Hepatocyte (in vitro differentiated cells): Measurements from ENCODE around the gene OSBPL6. TPM values are rescaled to one million over a fixed set of nuclear protein-coding genes. Genes with fewer than 3 reads are reported as not detected.

Experiments used
- DNase-seq: peaks from one replicate; pipeline ENCODE4 v3.0.0-alpha.2; 2016; ENCODE audit warnings: low spot score
- H2AFZ ChIP-seq: fragments of 200-600 bp; sonication (generic); 2 replicates; pipeline ENCODE4 v1.6.0; 2016; ENCODE audit warnings: antibody characterized with exemption, mild to moderate bottlenecking
- H3K27ac ChIP-seq: fragments of 200-600 bp; sonication (generic); 2 replicates; pipeline ENCODE4 v1.5.1; 2016; ENCODE audit warnings: mild to moderate bottlenecking
- H3K27me3 ChIP-seq: fragments of 200-600 bp; sonication (generic); 2 replicates; pipeline ENCODE4 v1.6.1; 2016
- H3K36me3 ChIP-seq: fragments of 200-600 bp; sonication (generic); replicated peaks from 2 replicates; pipeline ENCODE4 v1.5.1; 2016; ENCODE audit warnings: low read depth; ENCODE audit not compliant: insufficient read depth
- H3K4me1 ChIP-seq: fragments of 200-600 bp; sonication (generic); 2 replicates; pipeline ENCODE4 v1.5.1; 2016; ENCODE audit warnings: mild to moderate bottlenecking, moderate library complexity; ENCODE audit not compliant: insufficient read depth
- H3K4me2 ChIP-seq: fragments of 200-600 bp; sonication (generic); 2 replicates; pipeline ENCODE4 v1.6.0; 2016
- H3K4me3 ChIP-seq: fragments of 200-600 bp; sonication (generic); 2 replicates; pipeline ENCODE4 v1.5.1; 2016; ENCODE audit warnings: mild to moderate bottlenecking
- H3K79me2 ChIP-seq: fragments of 200-600 bp; sonication (generic); 2 replicates; pipeline ENCODE4 v1.6.0; 2017; ENCODE audit warnings: mild to moderate bottlenecking
- H3K9me2 ChIP-seq: fragments of 200-600 bp; sonication (generic); replicated peaks from 2 replicates; pipeline ENCODE4 v1.6.0; 2017; ENCODE audit warnings: mild to moderate bottlenecking; ENCODE audit not compliant: insufficient read depth
- H3K9me3 ChIP-seq: fragments of 200-600 bp; sonication (generic); 2 replicates; pipeline ENCODE4 v1.5.1; 2016; ENCODE audit warnings: low read depth, mild to moderate bottlenecking
- H4K20me1 ChIP-seq: fragments of 200-600 bp; sonication (generic); 2 replicates; pipeline ENCODE4 v1.6.0; 2016; ENCODE audit warnings: mild to moderate bottlenecking; ENCODE audit not compliant: insufficient read depth, poor library complexity, severe bottlenecking
- CTCF ChIP-seq: fragments of 200-600 bp; sonication (generic); IDR thresholded peaks from 2 replicates; pipeline ENCODE4 v1.5.1; 2016; ENCODE audit warnings: antibody characterized with exemption, mild to moderate bottlenecking; ENCODE audit not compliant: poor library complexity
- EZH2 ChIP-seq: fragments of 200-600 bp; sonication (generic); IDR thresholded peaks from 2 replicates; pipeline ENCODE4 v1.6.1; 2016; ENCODE audit warnings: antibody characterized with exemption, mild to moderate bottlenecking, borderline replicate concordance
- EZH2phosphoT487 ChIP-seq: fragments of 200-600 bp; sonication (generic); IDR thresholded peaks from one replicate; pipeline ENCODE4 v1.6.1; 2018; ENCODE audit warnings: antibody characterized with exemption, mild to moderate bottlenecking, low read depth, moderate library complexity; ENCODE audit not compliant: unreplicated experiment, severe bottlenecking
- WGBS: methylation state at CpG from one replicate; pipeline ENCODE4 v1.1.6; 2016; ENCODE audit warnings: low lambda C conversion rate; ENCODE audit errors: missing lambda C conversion rate; 5-methylcytosine and 5-hydroxymethylcytosine counted together
- polyA plus RNA-seq: library from polyadenylated mRNA; unstranded; fragments of >200 nt; fragmentation: Nextera tagmentation; extraction: Ambion mirVana; gene quantifications from 2 replicates; pipeline ENCODE4 v1.2.1, GENCODE V29; 2016
- total RNA-seq: library from RNA; depleted of rRNA; stranded (reverse); fragments of >200 nt; gene quantifications from 2 replicates; pipeline ENCODE4 v1.2.3, GENCODE V29; 2014

OSBPL6 gene
- total and polyA plus RNA-seq, 2 experiments from 2014 or later = 2.5 to 3.0 TPM

- Histone ChIP-seq H3K9me2 (no peaks in the 10 kb centered on the region), H4K20me1 (no peaks in the 10 kb centered on the region), H3K4me2 (no peak overlapping the region), H2AFZ (no peak overlapping the region), H3K4me1 (no peaks in the 10 kb centered on the region), H3K36me3 (no peaks in the 10 kb centered on the region), H3K9me3 (no peaks in the 10 kb centered on the region), H3K27me3 (no peaks in the 10 kb centered on the region), H3K27ac (no peak overlapping the region), H3K4me3 (no peak overlapping the region), H3K79me2 (no peaks in the 10 kb centered on the region)
- DNase-seq = no peak
- 78% methylated on average over 6 of the region's 6 CpGs for WGBS
- TF ChIP-seq EZH2phosphoT487 = no peak
- no peak for TF ChIP-seq CTCF
- TF ChIP-seq EZH2 = no peak
Measured at GRCh38 chr2:178401994-178402437, 207.7 kb downstream of the OSBPL6 start.

GRCh38 chr2:178403671-178404306 is 209.5 kb downstream of the OSBPL6 start:
- Histone ChIP-seq H3K4me1 (no peaks in the 10 kb centered on the region), H3K36me3 (no peaks in the 10 kb centered on the region), H2AFZ (no peak overlapping the region), H3K27ac (no peak overlapping the region), H3K27me3 (no peaks in the 10 kb centered on the region), H3K79me2 (no peaks in the 10 kb centered on the region), H4K20me1 (no peaks in the 10 kb centered on the region), H3K9me3 (no peaks in the 10 kb centered on the region), H3K4me3 (no peak overlapping the region), H3K4me2 (no peak overlapping the region), H3K9me2 (no peaks in the 10 kb centered on the region)
- DNase-seq = no peak
- WGBS = 64% methylated on average over 3 of the region's 3 CpGs
- TF ChIP-seq EZH2phosphoT487 = no peak
- no peak for TF ChIP-seq CTCF
- TF ChIP-seq EZH2 = no peak

GRCh38 chr2:178404368-178404767 is 210.1 kb downstream of the OSBPL6 start:
- WGBS = 50% methylated on average over 4 of the region's 4 CpGs

More at GRCh38 chr2:178404368-178404767, 210.1 kb downstream of the OSBPL6 start:
- no peak for TF ChIP-seq EZH2
- TF ChIP-seq CTCF = no peak
- TF ChIP-seq EZH2phosphoT487 = no peak
- Histone ChIP-seq H3K4me2 (no peak overlapping the region), H3K27ac (no peak overlapping the region), H3K4me1 (no peaks in the 10 kb centered on the region), H3K4me3 (no peak overlapping the region), H3K79me2 (no peaks in the 10 kb centered on the region), H3K27me3 (no peaks in the 10 kb centered on the region), H3K9me2 (no peaks in the 10 kb centered on the region), H2AFZ (no peak overlapping the region), H3K36me3 (no peaks in the 10 kb centered on the region), H3K9me3 (no peaks in the 10 kb centered on the region), H4K20me1 (no peaks in the 10 kb centered on the region)
- no peak for DNase-seq
